HepG2 (cell line): Measurements from ENCODE around the gene GPER1. TPM values are rescaled to one million over a fixed set of nuclear protein-coding genes. Genes with fewer than 3 reads are reported as not detected.

Experiments used
- ATAC-seq: fragments of 200-7000 bp; cut with Tn5 transposase; 3 replicates; pipeline ENCODE4 v1.9.1; 2020; ENCODE audit warnings: mild to moderate bottlenecking, moderate library complexity
- BruUV-seq: library from RNA; stranded (reverse); fragments of 400-500 nt; replicated peaks from 2 replicates; lab custom pipeline; 2021; lab: Mats Ljungman, UMichigan
- CTCF ChIA-PET: fragments of 300-600 bp; formaldehyde crosslinking; extraction: SDS; loops from one replicate; lab custom pipeline; 2021; ENCODE audit warnings: low total read pairs, inconsistent platforms, low intra/inter-chr PET ratio; lab: Yijun Ruan, JAX
- POLR2A ChIA-PET: fragments of 350-600 bp; sonication (Branson Sonifier 250); formaldehyde crosslinking; loops from one replicate; lab custom pipeline; 2020; ENCODE audit warnings: antibody characterized with exemption, inconsistent platforms; lab: Yijun Ruan, JAX
- DNase-seq: peaks from one replicate; pipeline ENCODE4 v3.0.0-alpha.2; 2015; ENCODE audit warnings: low spot score
- FAIRE-seq: peaks from 3 replicates; lab custom pipeline; 2011; peaks lifted over from hg19 to GRCh38; lab: Jason Lieb, UNC
- H2AFZ ChIP-seq: one replicate; pipeline ENCODE4 v1.6.1; 2011; ENCODE audit warnings: low read length, inconsistent platforms
- H3K27ac ChIP-seq: fragments of 300-600 bp; 3 replicates; pipeline ENCODE4 v1.8.0; 2011; ENCODE audit warnings: mixed run types, mild to moderate bottlenecking, mixed read lengths, low read length, inconsistent platforms; ENCODE audit not compliant: insufficient read depth; ENCODE audit errors: extremely low read length
- H3K27me3 ChIP-seq, 2 experiments: fragments of 200-600 bp in 1 of 2; 2 replicates in 1 of 2; 3 replicates in 1 of 2; pipeline versions ENCODE4 v1.6.0 to v1.8.0; 2011; ENCODE audit warnings: low read length in 2 of 2, mild to moderate bottlenecking in 2 of 2, moderate library complexity in 2 of 2, inconsistent platforms in 1 of 2; ENCODE audit not compliant: insufficient read depth in 2 of 2, control insufficient read depth in 1 of 2
- H3K36me3 ChIP-seq, 2 experiments: fragments of 200-600 bp in 1 of 2; replicated peaks in 1 of 2; 2 replicates in 1 of 2; 3 replicates in 1 of 2; pipeline versions ENCODE4 v1.5.1 to v1.8.0; 2011; ENCODE audit warnings: low read length in 2 of 2, inconsistent platforms in 1 of 2; ENCODE audit not compliant: insufficient read depth in 2 of 2, control insufficient read depth in 1 of 2
- H3K4me1 ChIP-seq: 2 replicates; pipeline ENCODE4 v1.5.1; 2012; ENCODE audit warnings: low read length, inconsistent platforms; ENCODE audit not compliant: insufficient read depth
- H3K4me2 ChIP-seq: 2 replicates; pipeline ENCODE4 v1.6.0; 2011; ENCODE audit warnings: low read depth, low read length, inconsistent platforms
- H3K4me3 ChIP-seq, 3 experiments: fragments of 200-600 bp in 1 of 3; sonication (generic), shearing (Covaris generic) in 1 of 3; replicated peaks in 1 of 3; 2 replicates each; pipeline ENCODE4 v1.5.1; 2011 to 2016; ENCODE audit warnings: low read length in 3 of 3, inconsistent platforms in 2 of 3, low read depth in 2 of 3, mild to moderate bottlenecking in 2 of 3, control low read depth in 1 of 3, mixed read lengths in 1 of 3; ENCODE audit not compliant: insufficient read depth in 1 of 3
- H3K79me2 ChIP-seq: one replicate; pipeline ENCODE4 v1.6.1; 2011; ENCODE audit warnings: low read length, inconsistent platforms; ENCODE audit not compliant: insufficient read depth
- H3K9ac ChIP-seq: 2 replicates; pipeline ENCODE4 v1.6.0; 2011; ENCODE audit warnings: mild to moderate bottlenecking, low read depth, low read length, inconsistent platforms; ENCODE audit not compliant: insufficient read depth
- H3K9me3 ChIP-seq: 2 replicates; pipeline ENCODE4 v1.5.1; 2012; ENCODE audit warnings: mild to moderate bottlenecking, low read length
- H4K20me1 ChIP-seq: 2 replicates; pipeline ENCODE4 v1.6.0; 2011; ENCODE audit warnings: inconsistent platforms, mild to moderate bottlenecking, low read length, moderate library complexity; ENCODE audit not compliant: insufficient read depth
- CHCHD3 ChIP-seq: sonication (generic); formaldehyde crosslinking; IDR thresholded peaks from 2 replicates; pipeline ENCODE4 v1.8.0; 2022; ENCODE audit warnings: mild to moderate bottlenecking, missing genetic modification reagents, moderate library complexity
- DPF2 ChIP-seq: sonication (generic); formaldehyde crosslinking; IDR thresholded peaks from 2 replicates; pipeline ENCODE4 v1.4.0; 2020; ENCODE audit warnings: mild to moderate bottlenecking, low read depth, missing genetic modification reagents, borderline replicate concordance
- GLI4 ChIP-seq: sonication (generic); formaldehyde crosslinking; IDR thresholded peaks from 2 replicates; pipeline ENCODE4 v1.5.1; 2020; ENCODE audit warnings: missing genetic modification reagents, mild to moderate bottlenecking, moderate library complexity, borderline replicate concordance
- NCOA5 ChIP-seq: sonication (generic); formaldehyde crosslinking; IDR thresholded peaks from 2 replicates; pipeline ENCODE4 v1.4.0; 2020; ENCODE audit warnings: missing genetic modification reagents
- PAWR ChIP-seq: sonication (generic); formaldehyde crosslinking; IDR thresholded peaks from 2 replicates; pipeline ENCODE4 v1.4.0; 2020; ENCODE audit warnings: missing genetic modification reagents, mild to moderate bottlenecking, borderline replicate concordance
- REL ChIP-seq: sonication (generic); formaldehyde crosslinking; conservative IDR thresholded peaks from 2 replicates; pipeline ENCODE4 v1.8.0; 2022; ENCODE audit warnings: mild to moderate bottlenecking, missing genetic modification reagents, moderate library complexity
- SP2 ChIP-seq: sonication (generic); formaldehyde crosslinking; IDR thresholded peaks from 2 replicates; pipeline ENCODE4 v1.5.1; 2020; ENCODE audit warnings: mild to moderate bottlenecking, missing genetic modification reagents
- TBX3 ChIP-seq: fragments of 450-650 bp; IDR thresholded peaks from 2 replicates; pipeline ENCODE4 v1.6.1; 2017; ENCODE audit warnings: antibody characterized with exemption, mild to moderate bottlenecking, inconsistent platforms, borderline replicate concordance
- TCF12 ChIP-seq, 2 experiments: fragments of 450-650 bp in 1 of 2; sonication (generic) in 1 of 2; formaldehyde crosslinking in 1 of 2; IDR thresholded peaks; 2 replicates each; pipeline versions ENCODE4 v1.6.1 to v1.8.0; 2017 to 2022; ENCODE audit warnings: antibody characterized with exemption in 1 of 2, mild to moderate bottlenecking in 1 of 2, missing genetic modification reagents in 1 of 2, moderate library complexity in 1 of 2
- ZBTB7A ChIP-seq: sonication (generic); formaldehyde crosslinking; IDR thresholded peaks from 2 replicates; pipeline ENCODE4 v1.8.0; 2022; ENCODE audit warnings: mild to moderate bottlenecking, missing genetic modification reagents
- ZNF7 ChIP-seq: IDR thresholded peaks from 2 replicates; pipeline ENCODE4 v1.6.1; 2016; ENCODE audit warnings: missing biosample characterization, missing genetic modification reagents
- ZNF766 ChIP-seq: sonication (generic); formaldehyde crosslinking; IDR thresholded peaks from 2 replicates; pipeline ENCODE4 v1.5.0; 2020; ENCODE audit warnings: missing genetic modification reagents, borderline replicate concordance
- WGBS: methylation state at CpG from one replicate; pipeline ENCODE4 v1.1.6; 2017; ENCODE audit warnings: low lambda C conversion rate; 5-methylcytosine and 5-hydroxymethylcytosine counted together
- in situ Hi-C: cut with HindIII; loops from 2 replicates; pipeline ENCODE4 v1.10.0; 2017; ENCODE audit warnings: low pct_unique_long_range_greater_than_20kb; ENCODE audit not compliant: extremely low pct_ligation_motif_present
- intact Hi-C: fragments of 100-400 bp; cut with micrococcal nuclease; formaldehyde crosslinking; loops from one replicate; pipeline ENCODE4 v1.10.0; 2022; ENCODE audit not compliant: unreplicated experiment
- polyA plus RNA-seq, 8 experiments: library from polyadenylated mRNA; depleted of rRNA in 3 of 8; stranded (reverse) in 7 of 8; unstranded in 1 of 8; fragments of >200 nt; fragmentation: Illumina TruSeq in 4 of 8; extraction: Trizol in 4 of 8; gene quantifications; 2 replicates each; pipeline versions ENCODE4 v1.2.1 to v1.2.3, GENCODE V29; 2011 to 2016; ENCODE audit warnings: low read depth in 4 of 8, missing spikeins in 1 of 8, mixed read lengths in 1 of 8; ENCODE audit not compliant: insufficient read depth in 1 of 8
- total RNA-seq, 5 experiments: library from RNA; depleted of rRNA; stranded (reverse); fragments of >200 nt; fragmentation: Illumina TruSeq; extraction: Trizol; gene quantifications; 2 replicates each; pipeline ENCODE4 v1.2.3, GENCODE V29; 2016; ENCODE audit warnings: low read depth in 1 of 5
- TF ChIP-seq, protein P1 (sequence below): sonication (generic); formaldehyde crosslinking; IDR thresholded peaks from 2 replicates; pipeline ENCODE4 v1.8.0; 2022; ENCODE audit warnings: missing genetic modification reagents, mild to moderate bottlenecking, borderline replicate concordance
- TF ChIP-seq, protein P2 (sequence below): sonication (generic); formaldehyde crosslinking; IDR thresholded peaks from 2 replicates; pipeline ENCODE4 v1.5.0; 2020; ENCODE audit warnings: missing genetic modification reagents, mild to moderate bottlenecking, borderline replicate concordance
- TF ChIP-seq, protein P3 (sequence below): sonication (generic); formaldehyde crosslinking; IDR thresholded peaks from 2 replicates; pipeline ENCODE4 v1.5.0; 2020; ENCODE audit warnings: mild to moderate bottlenecking, missing genetic modification reagents
- TF ChIP-seq, protein P4 (sequence below): sonication (generic); formaldehyde crosslinking; IDR thresholded peaks from 2 replicates; pipeline ENCODE4 v1.5.0; 2020; ENCODE audit warnings: mild to moderate bottlenecking, missing genetic modification reagents, borderline replicate concordance

GPER1 gene
- total and polyA plus RNA-seq, 2 of the 13 experiments (the other 11 are each of a cell fraction or from before 2014, with no cell fraction given) = 12.7 to 19.7 TPM

DNA sequence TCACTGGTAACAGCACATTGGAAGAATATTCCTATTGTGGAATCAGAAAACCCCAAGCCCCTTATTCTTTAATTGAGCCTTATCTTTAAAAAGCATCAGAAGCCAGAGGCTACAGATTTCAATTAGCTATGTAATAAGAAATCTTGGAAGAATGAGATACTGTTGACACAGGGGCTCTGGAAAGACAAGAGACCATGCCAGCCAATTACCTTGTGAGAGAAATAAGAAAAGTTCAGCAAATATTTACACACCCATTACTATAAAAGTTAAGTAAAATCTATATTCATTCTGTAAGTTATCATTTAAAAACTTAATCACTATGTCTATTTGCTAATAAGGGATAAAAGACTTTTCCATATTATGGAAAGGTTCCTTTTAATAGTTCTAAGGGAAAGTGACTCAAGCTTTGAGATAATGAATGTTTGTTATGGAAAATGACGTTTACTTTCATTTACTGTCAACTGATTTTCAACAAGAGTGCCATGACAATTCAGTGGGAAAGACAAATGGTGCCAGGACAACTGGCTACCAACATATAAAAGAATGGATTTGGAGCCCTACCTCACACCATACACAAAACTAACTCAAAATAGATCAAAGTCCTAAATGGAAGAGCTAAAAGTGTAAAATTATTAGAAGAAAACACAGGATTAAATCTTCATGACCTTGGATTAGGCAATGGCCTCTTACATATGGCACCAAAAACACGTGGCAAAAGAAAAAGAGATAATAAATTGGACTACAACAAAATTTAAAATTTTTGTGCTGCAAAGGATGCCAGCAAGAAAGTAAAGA lies 43.8 kb downstream of the GPER1 start (continued):
- TF ChIP-seq ZNF7 (no peak), TCF12 (IDR thresholded peaks at IDR 0.05) (no peak), TCF12 (CRISPR knock-in tag; IDR thresholded peaks at IDR 0.05) (no peak), REL (no peak)
- TF ChIP-seq, protein P1, sequence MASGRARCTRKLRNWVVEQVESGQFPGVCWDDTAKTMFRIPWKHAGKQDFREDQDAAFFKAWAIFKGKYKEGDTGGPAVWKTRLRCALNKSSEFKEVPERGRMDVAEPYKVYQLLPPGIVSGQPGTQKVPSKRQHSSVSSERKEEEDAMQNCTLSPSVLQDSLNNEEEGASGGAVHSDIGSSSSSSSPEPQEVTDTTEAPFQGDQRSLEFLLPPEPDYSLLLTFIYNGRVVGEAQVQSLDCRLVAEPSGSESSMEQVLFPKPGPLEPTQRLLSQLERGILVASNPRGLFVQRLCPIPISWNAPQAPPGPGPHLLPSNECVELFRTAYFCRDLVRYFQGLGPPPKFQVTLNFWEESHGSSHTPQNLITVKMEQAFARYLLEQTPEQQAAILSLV (CRISPR knock-in tag) = no peak
- TF ChIP-seq, protein P2, sequence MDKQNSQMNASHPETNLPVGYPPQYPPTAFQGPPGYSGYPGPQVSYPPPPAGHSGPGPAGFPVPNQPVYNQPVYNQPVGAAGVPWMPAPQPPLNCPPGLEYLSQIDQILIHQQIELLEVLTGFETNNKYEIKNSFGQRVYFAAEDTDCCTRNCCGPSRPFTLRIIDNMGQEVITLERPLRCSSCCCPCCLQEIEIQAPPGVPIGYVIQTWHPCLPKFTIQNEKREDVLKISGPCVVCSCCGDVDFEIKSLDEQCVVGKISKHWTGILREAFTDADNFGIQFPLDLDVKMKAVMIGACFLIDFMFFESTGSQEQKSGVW (CRISPR knock-in tag) = no peak
- TF ChIP-seq, all 625 proteins: peak for 0

DNA sequence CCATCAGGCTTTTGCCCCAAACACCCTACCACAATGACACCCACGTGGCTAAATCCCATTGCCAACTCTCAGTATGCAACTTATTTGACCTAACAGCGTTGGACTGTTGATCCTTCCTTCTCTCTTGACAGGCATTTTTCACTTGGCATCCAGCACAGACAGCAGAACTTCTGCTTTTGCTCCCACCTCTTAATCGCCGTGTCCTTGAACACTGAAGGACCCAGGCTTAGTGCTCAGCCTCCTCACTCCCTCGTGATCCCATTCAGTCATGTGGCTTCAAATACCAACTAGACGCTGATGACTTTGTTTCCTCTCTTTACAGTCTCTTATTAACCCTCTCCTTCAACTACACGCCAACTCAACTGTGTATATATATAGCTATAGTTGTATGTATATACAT lies 47.0 kb downstream of the GPER1 start:
- ChIA-PET CTCF (no interaction called here), POLR2A (no interaction called here)
- in situ Hi-C loops (no loop called here), intact Hi-C loops (loop anchor here (5.0 kb wide), 1 partner anchor 42 kb away; no protein-coding TSS in a partner anchor)
- peaks cover 41% of the 10 kb centered on the region for H3K79me2 ChIP-seq
- WGBS = 86% methylated on average over 7 of the region's 7 CpGs
- H3K9ac ChIP-seq = no peak overlapping the region
- no peaks in the 10 kb centered on the region for H3K9me3 ChIP-seq
- no peaks in the 10 kb centered on the region for H3K27me3 ChIP-seq
- H3K4me1 ChIP-seq = peaks cover 13% of the 10 kb centered on the region; the same call in 1 of the 2 replicates
- H4K20me1 ChIP-seq = no peaks in the 10 kb centered on the region; the same call in 1 of the 2 replicates
- H3K4me3 ChIP-seq = no peak overlapping the region
- no peak for ATAC-seq
- FAIRE-seq = no peak
- BruUV-seq = no TSS peak
- no peak overlapping the region for H3K27ac ChIP-seq
- DNase-seq = no peak
- H3K4me2 ChIP-seq = no peak overlapping the region; the same call in 1 of the 2 replicates
- H3K36me3 ChIP-seq = 0 out of 5 replicates have a peak, but pooled peaks cover 0 to 2% of the 10 kb centered on the region in 2 experiments
- H2AFZ ChIP-seq = no peak overlapping the region
- TF ChIP-seq, protein P3, sequence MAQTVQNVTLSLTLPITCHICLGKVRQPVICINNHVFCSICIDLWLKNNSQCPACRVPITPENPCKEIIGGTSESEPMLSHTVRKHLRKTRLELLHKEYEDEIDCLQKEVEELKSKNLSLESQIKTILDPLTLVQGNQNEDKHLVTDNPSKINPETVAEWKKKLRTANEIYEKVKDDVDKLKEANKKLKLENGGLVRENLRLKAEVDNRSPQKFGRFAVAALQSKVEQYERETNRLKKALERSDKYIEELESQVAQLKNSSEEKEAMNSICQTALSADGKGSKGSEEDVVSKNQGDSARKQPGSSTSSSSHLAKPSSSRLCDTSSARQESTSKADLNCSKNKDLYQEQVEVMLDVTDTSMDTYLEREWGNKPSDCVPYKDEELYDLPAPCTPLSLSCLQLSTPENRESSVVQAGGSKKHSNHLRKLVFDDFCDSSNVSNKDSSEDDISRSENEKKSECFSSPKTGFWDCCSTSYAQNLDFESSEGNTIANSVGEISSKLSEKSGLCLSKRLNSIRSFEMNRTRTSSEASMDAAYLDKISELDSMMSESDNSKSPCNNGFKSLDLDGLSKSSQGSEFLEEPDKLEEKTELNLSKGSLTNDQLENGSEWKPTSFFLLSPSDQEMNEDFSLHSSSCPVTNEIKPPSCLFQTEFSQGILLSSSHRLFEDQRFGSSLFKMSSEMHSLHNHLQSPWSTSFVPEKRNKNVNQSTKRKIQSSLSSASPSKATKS = no peak
- TF ChIP-seq GLI4 (no peak), SP2 (CRISPR knock-in tag) (no peak), ZNF766 (CRISPR knock-in tag) (no peak), CHCHD3 (no peak), TBX3 (no peak), NCOA5 (CRISPR knock-in tag) (no peak), DPF2 (CRISPR knock-in tag) (no peak), ZBTB7A (CRISPR knock-in tag) (no peak), PAWR (CRISPR knock-in tag) (no peak)
- TF ChIP-seq, protein P4, sequence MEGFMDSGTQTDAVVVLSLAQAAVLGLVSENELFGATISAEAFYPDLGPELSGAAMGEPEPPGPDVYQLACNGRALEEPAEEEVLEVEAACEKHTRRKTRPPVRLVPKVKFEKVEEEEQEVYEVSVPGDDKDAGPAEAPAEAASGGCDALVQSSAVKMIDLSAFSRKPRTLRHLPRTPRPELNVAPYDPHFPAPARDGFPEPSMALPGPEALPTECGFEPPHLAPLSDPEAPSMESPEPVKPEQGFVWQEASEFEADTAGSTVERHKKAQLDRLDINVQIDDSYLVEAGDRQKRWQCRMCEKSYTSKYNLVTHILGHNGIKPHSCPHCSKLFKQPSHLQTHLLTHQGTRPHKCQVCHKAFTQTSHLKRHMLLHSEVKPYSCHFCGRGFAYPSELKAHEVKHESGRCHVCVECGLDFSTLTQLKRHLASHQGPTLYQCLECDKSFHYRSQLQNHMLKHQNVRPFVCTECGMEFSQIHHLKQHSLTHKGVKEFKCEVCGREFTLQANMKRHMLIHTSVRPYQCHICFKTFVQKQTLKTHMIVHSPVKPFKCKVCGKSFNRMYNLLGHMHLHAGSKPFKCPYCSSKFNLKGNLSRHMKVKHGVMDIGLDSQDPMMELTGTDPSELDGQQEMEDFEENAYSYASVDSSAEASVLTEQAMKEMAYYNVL (CRISPR knock-in tag) = no peak
